ENCODE results near the gene MRPL36.

MRPL36 gene

DNA sequence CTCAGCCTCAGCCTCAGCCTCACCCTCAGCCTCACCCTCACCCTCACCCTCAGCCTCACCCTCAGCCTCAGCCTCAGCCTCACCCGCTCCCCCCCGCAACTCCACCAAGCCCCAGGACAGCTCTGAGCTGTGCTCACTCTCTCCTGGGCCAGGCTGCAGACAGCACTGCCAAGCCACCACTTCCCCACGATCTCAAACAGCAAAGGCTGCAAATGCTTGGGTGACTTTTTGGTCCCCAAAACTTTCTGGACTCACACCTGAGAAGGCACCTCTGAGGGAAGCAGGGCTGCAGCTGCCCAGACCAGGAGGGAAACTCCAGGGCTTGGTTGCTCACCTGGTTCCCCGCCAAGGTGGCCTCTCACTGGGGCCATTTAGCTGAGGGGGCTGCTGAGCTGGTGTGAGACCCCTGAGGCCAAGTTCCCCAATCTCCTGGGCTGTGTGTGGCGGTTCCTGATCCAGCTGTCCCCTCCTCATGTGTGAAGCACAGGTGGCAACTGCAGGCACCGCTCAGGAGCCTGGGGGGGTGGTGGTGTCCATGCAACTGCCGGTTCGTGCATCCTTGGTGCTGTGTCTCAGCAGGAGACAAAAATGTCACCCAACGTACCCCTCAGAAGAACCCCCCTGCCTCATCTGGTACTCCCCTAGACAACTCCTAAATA lies 17.8 kb downstream of the MRPL36 start:
- DNase-seq (ENCODE audit: low read depth): no peak

DNA sequence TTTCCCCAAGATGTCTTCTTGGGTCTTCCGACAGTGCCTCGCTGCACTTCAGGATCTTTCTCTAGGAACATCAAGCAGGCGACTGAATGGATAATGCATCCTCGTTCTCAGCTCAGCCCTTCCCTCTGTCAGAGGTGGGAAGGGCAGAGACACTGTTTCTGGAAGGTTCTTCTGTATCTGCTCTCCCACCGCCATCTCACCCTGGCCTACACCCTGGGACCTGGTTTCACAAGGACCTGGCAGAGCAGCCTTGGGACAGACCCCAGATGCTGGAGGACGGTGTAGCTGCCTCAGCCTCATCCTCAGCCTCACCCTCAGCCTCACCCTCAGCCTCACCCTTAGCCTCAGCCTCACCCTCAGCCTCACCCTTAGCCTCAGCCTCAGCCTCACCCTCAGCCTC lies 18.5 kb downstream of the MRPL36 start:
- no peak for DNase-seq (ENCODE audit: low read depth)

DNA sequence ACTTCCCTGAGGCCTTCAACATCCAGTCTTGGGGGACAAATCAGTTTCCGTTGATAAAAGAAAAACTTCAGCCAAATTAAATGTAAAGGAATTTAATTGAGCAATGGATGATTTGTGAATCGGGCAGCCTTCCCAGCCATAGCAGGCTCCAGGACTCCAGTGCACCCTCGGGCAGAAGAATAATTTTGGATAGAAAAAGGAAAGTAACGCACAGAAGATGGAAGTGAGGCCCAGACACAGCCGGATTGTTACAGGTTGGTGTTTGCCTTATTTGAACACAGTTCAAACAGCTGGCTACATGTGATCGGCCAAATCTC lies 19.1 kb downstream of the MRPL36 start:
- DNase-seq (ENCODE audit: low read depth): no peak

DNA sequence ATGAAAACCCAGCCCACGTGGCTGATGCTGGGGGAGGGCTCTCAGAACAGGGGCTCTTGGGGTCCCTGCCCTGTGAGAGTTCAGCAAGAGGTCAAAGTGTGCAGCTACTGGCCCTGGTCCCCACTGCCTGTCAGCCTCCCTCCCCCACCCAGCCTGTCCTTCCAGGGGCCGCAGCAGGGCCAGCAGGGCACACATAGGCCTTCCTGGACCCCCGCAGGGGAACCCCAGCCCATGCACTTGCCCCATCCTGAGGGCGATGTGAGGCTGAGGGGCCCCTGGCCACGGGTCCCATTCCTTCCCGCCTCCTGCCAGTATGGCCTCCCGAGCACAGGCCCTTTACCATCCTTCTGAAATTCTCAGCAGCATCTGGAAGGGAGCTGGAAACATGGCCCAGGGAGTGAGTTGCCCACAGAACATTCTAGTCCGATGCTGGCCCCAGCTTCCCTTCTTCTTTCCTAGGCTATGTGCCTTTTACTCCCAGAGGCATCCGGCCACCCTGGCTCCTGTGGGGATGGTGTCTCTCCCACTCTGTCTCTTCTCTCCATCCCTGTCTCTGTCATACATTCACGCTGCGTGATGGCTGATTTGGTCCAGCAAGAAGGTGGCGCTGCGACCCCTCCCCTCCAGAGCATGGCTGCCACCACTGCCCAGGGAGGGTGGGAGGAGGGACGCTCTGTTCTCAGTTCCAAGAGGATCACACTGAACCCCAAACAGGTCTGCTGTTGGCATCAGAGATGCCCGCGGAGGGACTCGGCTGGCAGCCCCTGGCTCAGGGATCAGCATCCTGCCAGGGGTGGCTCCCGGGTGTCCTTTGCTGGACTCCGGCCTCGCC lies 19.6 kb downstream of the MRPL36 start:
- DNase-seq (ENCODE audit: low read depth): no peak

DNA sequence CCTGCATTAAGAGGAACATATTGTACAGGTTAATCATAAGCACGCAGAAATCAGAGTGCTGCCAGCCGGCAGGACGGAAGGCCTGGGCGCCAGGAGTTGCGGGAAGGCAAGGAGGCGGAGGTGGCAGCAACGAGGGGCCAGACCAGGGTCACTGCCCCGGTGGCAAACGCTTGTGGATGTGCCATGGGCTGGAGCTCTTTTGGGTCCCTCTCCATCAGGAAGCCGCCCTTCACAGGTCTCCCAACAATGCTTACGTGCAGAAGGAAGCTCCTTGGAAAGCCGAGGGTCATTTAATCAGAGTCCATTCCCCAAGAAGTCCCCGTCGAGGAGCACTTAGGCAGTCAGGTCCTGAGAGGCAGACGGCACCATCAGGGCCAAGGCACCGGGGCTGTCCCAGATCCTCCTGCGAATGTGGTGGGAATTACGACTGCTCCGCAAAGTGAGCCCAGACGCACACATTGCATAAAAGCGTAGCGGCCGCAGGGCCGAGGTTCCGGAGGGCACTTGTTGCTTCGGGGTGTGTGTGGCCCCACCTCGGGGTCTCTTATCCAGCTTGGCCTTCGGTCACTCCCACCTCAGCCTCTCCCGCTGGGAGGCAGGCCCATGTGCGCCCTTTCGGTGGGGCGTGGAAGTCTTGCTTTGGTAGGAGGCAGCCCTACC lies 20.5 kb downstream of the MRPL36 start:
- DNase-seq (ENCODE audit: low read depth): no peak

DNA sequence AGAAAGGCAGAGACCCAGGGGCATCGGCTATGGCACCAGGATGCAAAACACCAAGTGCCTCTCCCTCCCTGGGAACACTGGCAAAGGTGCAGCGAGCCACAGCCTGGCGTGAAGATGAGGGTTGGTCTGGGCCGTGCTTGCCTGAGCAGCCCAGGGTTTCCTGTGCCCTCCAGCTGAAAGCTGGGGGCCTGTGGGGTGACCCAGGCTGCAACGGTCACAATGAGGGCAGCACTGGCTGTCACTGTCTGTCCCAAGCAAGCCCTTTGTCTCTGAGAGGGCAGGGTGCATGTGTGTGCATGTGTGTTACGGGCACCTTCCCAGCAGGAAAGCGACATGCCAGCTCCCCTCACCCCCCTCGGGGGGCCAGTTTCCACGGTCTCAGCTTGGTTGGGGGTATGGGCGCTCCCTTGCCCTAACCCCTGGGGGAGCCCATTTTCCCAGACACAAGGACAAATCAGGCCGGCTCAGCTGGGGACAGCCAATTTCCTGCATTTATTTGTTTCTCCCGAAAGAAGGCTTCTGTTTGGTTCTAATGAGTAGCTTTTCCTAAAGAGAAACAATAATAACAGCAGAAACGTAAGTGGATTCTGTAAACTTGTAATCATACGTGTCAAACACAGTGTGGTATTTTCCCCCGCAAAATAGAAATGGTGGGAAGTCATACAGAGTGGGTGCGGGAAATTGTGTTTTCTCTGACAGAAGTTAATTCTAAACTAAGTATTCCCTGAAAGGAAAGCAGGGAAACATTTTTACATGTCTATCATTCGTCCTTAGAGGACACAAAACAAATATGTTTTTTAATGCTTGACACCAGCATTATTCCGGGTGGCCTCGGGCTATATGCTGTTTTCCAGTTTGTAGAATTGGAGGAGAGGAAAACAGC lies 21.3 kb downstream of the MRPL36 start:
- DNase-seq (ENCODE audit: low read depth): no peak

DNA sequence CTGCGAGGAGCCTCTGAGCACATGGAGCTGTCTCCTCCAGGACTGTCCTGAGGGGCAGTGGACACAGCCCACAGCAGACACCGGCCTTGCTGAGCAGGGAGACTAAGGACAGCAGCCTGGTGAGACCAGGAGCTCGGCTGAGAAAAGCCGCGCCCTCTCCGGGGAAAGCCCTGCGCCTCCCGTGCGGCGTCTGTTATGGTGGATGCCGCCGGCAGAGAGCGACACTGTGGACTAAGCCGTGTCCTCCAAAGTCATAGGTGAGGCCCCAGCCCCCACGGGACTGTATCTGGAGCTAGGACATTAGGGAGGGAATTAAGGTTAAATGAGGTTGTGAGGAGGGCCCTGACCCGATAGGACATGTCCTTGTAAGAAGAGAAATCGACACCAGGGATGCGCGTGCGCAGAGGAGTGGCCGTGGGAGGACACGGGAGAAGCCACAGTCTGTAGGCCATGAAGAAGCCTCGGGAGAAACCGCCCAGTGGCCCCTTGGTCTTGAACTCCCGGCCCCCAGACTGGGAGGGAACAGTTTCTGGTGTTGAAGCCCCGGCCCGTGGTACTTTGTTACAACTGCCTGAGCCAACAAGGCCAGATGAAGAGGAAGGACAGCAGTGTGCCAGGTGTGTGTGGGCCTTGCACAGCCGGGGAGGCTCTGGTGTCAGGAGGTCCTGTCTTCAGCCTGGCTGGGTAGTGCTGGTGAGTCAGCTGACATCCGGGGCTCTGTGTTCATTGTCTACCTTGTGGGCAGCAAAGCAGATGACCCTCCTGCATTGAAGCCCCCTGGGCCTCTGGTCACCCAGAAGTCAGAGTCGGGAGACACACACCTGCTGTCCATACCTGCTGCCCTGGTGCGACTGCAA lies 22.1 kb downstream of the MRPL36 start:
- no peak for DNase-seq (ENCODE audit: low read depth)

DNA sequence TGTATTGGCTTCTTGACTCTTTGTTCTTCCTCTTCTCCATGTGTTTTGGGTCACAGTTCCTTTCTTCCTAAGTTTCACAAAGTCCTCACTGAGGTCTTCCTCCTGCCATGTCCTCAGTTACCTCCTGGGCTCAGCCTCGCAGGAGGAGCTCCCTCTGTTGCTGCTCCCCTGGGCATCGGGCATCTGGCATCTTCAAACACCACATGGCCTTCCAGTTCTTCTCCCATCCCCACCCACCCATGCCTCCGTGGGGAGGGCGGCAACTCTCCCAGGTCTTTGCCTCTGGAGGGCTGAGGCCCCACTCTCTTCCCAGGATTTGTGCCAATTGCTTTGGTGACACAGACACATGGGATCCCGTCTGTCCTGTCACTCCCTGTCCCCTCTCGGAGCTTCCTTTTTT lies 22.8 kb downstream of the MRPL36 start:
- no peak for DNase-seq (ENCODE audit: low read depth)

DNA sequence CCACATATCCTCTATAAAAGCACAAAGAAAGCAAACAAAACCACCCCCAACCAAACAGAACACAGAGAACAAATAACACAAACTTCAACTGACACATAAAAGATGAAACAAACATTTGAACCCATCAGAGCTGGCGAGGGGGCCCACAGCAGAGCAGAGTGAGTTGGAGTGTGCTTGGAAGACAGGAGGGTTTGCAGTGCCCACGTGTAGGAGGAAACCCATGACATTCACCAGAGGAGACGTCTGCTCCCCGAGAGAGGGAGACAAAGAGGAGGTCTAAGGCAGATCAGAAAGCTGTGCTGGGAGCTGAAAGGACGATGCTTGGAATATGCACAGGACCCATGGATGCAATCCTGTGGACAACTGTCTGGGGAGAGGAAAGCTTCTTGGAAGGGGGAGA lies 27.0 kb downstream of the MRPL36 start:
- no peak for DNase-seq (ENCODE audit: low read depth)

DNA sequence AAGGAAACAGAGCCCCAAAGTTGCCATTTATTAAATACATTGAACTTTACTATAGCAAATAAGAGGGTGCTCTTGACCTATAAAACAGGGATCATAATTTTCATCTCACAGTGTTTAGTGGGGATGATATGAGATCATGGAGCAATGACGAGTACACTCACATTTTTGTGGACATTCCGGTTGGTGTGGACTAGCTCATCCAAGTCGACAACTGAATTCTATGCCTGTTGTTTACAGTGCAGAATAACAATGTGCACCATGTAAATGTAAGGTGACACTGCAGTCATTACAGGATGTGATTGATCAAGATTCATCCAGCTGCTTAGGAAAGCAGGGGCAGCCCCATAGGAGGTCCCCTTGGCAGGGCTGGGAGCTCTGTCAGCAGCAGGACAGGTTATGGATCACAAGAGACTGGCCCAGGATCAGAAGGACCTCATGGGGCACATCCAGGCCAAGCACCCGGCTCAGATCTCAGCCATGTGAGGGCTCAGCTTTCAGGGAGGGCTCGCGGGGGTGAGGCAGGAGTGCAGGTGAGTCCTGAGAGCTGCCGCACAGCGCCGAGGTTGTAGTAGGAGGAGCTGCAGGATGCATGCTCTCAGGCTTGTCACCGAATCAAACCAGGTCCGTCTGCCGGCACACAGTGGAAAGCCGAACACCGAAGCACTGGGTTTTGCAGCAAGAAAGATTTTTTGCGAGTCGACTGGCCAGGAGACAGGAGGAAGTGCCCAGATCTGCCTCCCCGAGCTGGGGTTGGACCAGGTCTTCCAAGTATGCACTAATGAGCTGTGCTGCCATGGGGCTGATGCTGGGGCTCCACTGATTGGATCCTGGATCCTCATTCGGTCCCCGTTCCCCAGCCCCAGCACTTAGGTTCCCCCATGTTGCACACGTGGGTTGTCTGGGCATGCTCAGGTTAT lies 28.2 kb downstream of the MRPL36 start:
- no peak for DNase-seq (ENCODE audit: low read depth)

DNA sequence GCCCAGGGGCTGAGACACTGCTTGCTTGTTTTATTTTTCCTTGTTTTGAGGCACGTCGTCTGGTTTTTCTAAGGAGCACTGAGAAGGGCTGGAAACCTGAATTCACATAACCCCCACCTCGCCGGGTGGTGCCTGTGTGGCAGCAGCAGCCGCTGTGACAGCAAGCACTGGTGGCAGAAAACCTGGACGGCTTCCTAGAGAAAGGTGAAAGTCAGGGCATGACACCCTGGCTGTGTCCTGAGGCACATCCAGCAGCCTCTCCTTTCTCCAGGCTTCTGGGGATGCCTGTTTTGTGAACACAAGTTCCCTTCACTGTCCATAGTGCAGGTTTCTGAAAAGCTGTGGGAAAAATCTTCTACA lies 29.2 kb downstream of the MRPL36 start:
- DNase-seq (ENCODE audit: low read depth): no peak

DNA sequence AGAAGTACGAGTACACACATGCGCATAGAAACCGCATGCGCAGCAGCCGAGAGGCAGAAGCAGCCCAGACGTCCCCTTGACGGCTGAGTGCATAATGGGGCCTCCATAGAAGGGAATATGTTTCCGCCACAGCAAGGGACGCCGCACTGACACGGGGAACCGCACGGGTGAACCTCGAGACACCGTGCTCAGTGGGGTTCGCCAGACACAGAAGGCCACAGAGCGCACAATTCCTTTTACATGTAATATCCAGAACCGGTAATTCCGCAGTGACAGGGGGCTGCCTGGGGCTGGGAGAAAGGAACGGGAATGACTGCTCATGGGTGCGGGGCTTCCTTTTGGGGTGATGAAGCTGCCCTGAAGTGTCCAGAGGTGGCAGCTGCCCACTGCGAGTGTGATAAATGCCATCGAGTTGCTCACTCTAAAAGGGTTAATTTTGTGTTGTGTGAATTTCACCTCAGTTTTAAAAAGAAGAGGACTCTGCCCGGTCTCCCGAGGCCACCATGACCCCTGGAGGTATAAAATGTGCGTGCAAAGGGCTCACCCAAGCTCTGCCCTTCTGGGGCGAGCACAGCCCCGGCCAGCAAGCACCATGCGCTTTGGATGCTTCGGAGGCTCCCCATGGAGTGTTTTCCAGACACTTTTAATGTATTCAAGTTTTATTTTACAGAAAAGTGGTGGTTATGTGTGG lies 29.7 kb downstream of the MRPL36 start:
- DNase-seq (ENCODE audit: low read depth): no peak

DNA sequence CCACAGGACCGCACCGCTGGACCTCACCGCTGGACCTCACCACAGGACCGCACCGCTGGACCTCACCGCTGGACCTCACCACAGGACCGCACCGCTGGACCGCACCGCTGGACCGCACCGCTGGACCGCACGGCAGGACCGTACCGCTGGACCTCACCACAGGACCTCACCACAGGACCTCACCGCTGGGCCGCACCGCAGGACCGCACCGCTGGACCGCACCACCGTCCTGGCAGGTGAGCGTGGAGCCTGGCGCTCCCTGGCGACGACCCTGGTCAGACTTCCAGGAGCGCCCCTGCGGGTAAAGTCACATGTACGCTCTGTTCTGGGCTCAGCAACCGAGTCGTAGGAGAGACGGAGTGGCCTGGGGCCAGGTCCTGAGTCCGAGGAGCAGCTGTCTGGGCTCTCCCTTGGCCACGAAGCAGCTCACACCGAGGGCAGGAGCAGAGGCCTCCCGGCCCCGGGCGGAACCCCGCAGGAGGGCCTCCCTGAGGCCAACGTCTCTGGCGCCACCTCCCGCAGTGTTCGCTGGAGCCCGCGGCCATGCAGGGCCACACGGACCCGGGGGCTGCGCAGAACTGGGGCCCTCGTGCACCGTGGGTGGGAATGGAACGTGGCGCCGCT lies 30.5 kb downstream of the MRPL36 start:
- DNase-seq (ENCODE audit: low read depth): no peak

DNA sequence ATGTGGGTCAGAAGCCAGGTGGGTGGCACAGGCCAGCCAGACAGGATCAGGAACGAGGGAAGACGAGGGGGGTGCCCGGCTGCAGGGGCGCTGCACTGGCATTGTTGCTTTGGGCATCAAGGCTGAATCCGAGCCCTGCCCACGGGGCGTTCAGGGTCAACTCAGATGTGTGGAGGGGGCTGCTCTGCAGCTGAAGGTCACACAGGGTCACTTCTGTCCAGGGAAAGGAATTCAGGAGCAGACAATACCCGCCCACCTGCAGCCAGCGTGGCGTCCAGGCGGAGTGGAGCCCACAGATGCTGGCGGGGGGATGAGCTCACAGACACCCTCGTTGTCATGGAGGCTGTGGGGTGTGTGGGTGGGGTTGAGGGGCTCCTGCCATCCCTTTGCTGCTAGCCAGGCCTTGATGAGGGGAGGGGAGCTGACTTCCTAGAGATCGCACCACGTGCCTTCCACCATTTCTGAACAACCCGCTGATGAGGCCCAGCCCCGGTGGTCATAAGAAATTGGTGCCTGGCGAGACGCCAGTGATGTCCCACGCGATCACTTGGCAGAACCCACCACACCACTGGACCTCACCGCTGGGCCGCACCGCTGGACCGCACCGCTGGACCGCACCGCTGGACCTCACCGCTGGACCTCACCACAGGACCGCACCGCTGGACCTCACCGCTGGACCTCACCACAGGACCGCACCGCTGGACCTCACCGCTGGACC lies 31.2 kb downstream of the MRPL36 start:
- no peak for DNase-seq (ENCODE audit: low read depth)

DNA sequence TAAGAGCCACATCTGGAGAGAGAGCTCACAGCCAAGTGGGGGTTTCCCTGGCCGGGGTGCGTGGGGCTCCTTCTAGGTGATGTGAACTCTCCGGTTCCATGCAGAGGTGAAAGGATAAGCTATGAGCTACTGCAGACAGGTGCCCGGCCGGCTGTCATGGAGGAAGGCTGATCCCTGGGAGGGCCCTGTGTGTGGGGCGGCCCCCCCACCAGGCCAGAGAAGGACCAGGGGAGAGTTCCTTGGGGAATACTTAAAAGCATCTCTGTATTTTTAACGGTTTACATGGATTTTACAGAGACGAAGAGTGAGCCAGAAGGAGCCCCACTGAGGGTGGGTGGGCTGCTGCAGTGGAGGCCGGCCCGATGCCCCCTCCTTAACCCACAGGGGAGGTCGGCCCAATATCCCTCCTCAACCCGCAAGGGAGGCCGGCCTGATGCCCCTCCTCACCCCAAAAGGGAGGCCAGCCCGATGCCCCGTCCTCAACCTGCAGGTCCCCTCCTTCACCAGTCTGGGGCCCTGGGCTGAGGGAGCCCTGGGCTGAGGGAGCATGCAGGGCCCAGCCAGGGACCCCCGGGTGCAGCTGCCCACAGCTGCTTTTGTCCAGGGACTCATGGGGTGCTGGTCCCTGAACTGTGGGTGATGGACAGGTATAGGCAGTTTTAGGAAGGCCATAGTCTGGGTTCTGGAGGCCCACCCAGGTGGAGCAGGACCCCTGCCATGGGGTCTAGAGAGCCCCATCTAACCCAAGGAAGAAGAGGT lies 31.9 kb downstream of the MRPL36 start:
- DNase-seq (ENCODE audit: low read depth): no peak

DNA sequence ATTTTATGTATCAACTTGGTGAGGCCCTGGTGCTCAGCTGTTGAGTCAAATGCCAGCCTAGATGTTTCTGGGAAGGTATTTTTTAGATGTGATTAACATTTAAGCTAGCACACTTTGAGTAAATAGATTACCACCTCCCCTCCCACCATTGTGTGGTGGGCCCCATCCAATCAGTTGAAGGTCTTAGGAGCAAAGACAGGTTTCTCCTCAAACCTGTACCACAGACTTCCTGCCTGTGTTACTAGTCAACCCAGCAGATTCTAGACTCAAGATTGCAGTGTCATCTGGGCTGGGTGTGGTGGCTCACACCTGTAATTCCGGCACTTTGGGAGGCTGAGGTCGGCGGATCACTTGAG lies 33.8 kb downstream of the MRPL36 start:
- no peak for DNase-seq (ENCODE audit: low read depth)

DNA sequence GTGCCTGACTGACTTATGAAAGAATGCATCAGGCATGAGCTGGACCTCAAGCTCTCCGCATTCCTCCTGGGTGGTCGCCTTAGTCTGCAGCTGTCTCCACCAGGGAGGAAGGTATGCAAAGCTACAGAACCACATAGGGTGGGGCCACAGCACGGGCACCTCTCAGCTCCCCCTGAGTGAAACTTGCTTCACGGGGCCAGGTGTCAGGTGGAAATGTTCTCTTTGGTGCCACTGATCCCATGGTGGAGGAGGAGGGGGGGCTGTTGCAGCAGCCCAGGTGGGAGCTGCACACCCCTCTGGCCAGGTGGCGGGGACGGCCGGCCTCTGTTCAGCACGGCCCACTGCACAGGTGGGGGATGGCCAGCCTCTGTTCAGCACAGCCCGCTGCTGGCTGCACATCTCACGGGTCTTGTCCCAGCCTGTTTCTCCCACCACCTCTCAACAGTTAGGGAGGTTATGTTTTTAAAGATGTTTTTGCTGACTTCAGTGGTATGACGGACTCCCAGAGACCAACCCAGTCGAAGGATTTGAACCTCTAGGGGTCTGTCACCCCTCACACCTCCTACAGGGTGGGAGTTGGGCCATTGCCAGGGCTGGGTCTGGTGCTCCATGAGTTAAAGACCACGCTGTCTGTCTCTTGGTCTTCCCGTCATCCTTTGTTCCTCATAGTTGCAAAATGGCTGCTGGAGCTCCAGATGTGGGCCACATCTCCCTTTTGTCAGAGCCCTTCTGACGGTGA lies 34.3 kb downstream of the MRPL36 start:
- DNase-seq (ENCODE audit: low read depth): no peak

Measured in activated T-helper 9 cell treated with anti-CD3 and anti-CD28 coated beads, Interleukin-2, amount 50 U/mL, for 16 hours (primary cell).